GM23338 (cell line): Measurements from ENCODE around the gene PRRX1. TPM values are rescaled to one million over a fixed set of nuclear protein-coding genes. Genes with fewer than 3 reads are reported as not detected.

Experiments
- ATAC-seq: fragments of 200-7000 bp; cut with Tn5 transposase; 3 replicates; pipeline ENCODE4 v1.9.1; 2020
- DNase-seq: peaks from one replicate; pipeline ENCODE4 v3.0.0-alpha.2; 2015; ENCODE audit warnings: low spot score
- H2AFZ ChIP-seq: fragments of 200-600 bp; sonication (generic); 2 replicates; pipeline ENCODE4 v1.8.0; 2016; ENCODE audit warnings: antibody characterized with exemption, mild to moderate bottlenecking, moderate library complexity
- H3F3A ChIP-seq: fragments of 200-600 bp; sonication (generic); replicated peaks from 2 replicates; pipeline ENCODE4 v1.8.0; 2017; ENCODE audit warnings: antibody characterized with exemption, mixed run types, low read depth
- H3K27ac ChIP-seq: fragments of 200-600 bp; sonication (generic); 2 replicates; pipeline ENCODE4 v1.6.1; 2016; ENCODE audit warnings: low read depth
- H3K27me3 ChIP-seq: fragments of 200-600 bp; sonication (generic); 2 replicates; pipeline ENCODE4 v1.8.0; 2016; ENCODE audit warnings: mild to moderate bottlenecking, mixed run types, moderate library complexity; ENCODE audit not compliant: insufficient read depth
- H3K36me3 ChIP-seq: fragments of 200-600 bp; sonication (generic); 2 replicates; pipeline ENCODE4 v1.8.0; 2016; ENCODE audit warnings: mild to moderate bottlenecking; ENCODE audit not compliant: insufficient read depth
- H3K4me1 ChIP-seq: fragments of 200-600 bp; sonication (generic); 2 replicates; pipeline ENCODE4 v1.8.0; 2016; ENCODE audit warnings: mild to moderate bottlenecking, moderate library complexity; ENCODE audit not compliant: insufficient read depth
- H3K4me2 ChIP-seq: fragments of 200-600 bp; sonication (generic); 2 replicates; pipeline ENCODE4 v1.7.1; 2017; ENCODE audit warnings: mixed run types
- H3K4me3 ChIP-seq: fragments of 200-600 bp; sonication (generic); 2 replicates; pipeline ENCODE4 v1.6.1; 2016; ENCODE audit warnings: mixed run types
- H3K79me2 ChIP-seq: fragments of 200-600 bp; sonication (generic); replicated peaks from 2 replicates; pipeline ENCODE4 v1.8.0; 2017; ENCODE audit warnings: mild to moderate bottlenecking; ENCODE audit not compliant: insufficient read depth
- H3K9me2 ChIP-seq: fragments of 200-600 bp; sonication (generic); 2 replicates; pipeline ENCODE4 v1.8.0; 2017; ENCODE audit not compliant: insufficient read depth
- H4K20me1 ChIP-seq: fragments of 200-600 bp; sonication (generic); replicated peaks from 2 replicates; pipeline ENCODE4 v1.8.0; 2017; ENCODE audit warnings: mild to moderate bottlenecking; ENCODE audit not compliant: insufficient read depth
- H3K27ac Mint-ChIP-seq: 2 replicates; pipeline ENCODE4 v1.8.0; 2020; ENCODE audit warnings: inconsistent platforms, mild to moderate bottlenecking, moderate library complexity, mixed read lengths
- H3K27me3 Mint-ChIP-seq: 3 replicates; pipeline ENCODE4 v1.8.0; 2022; ENCODE audit warnings: low read depth, mild to moderate bottlenecking, moderate library complexity, mixed read lengths, inconsistent platforms; ENCODE audit not compliant: insufficient read depth, poor library complexity
- H3K36me3 Mint-ChIP-seq: 3 replicates; pipeline ENCODE4 v1.8.0; 2021; ENCODE audit warnings: low read depth, mild to moderate bottlenecking, inconsistent platforms, moderate library complexity, mixed read lengths
- H3K4me1 Mint-ChIP-seq: 3 replicates; pipeline ENCODE4 v1.8.0; 2020; ENCODE audit warnings: mild to moderate bottlenecking, inconsistent platforms, mixed read lengths
- H3K4me3 Mint-ChIP-seq: 3 replicates; pipeline ENCODE4 v1.8.0; 2021; ENCODE audit warnings: moderate library complexity, mild to moderate bottlenecking, inconsistent platforms, mixed read lengths
- H3K9me3 Mint-ChIP-seq: 3 replicates; pipeline ENCODE4 v1.8.0; 2020; ENCODE audit warnings: moderate library complexity, mild to moderate bottlenecking, inconsistent platforms, mixed read lengths
- CREB1 ChIP-seq: fragments of 250-450 bp; sonication (Bioruptor Pico); IDR thresholded peaks from 2 replicates; pipeline ENCODE4 v1.5.0; 2020; ENCODE audit warnings: low read depth, mild to moderate bottlenecking, moderate library complexity
- CTCF ChIP-seq, 2 experiments: fragments of 200-600 bp in 1 of 2; sonication (generic) in 1 of 2; conservative IDR thresholded peaks; 2 replicates each; pipeline versions ENCODE4 v1.5.1 to v1.6.1; 2016 to 2017; ENCODE audit warnings: antibody characterized with exemption in 2 of 2, low read depth in 2 of 2, mild to moderate bottlenecking in 2 of 2, moderate library complexity in 1 of 2
- ETS1 ChIP-seq: IDR thresholded peaks from 2 replicates; pipeline ENCODE4 v1.6.1; 2016; ENCODE audit warnings: antibody characterized with exemption
- EZH2 ChIP-seq: fragments of 200-600 bp; sonication (generic); IDR thresholded peaks from one replicate; pipeline ENCODE4 v1.8.0; 2017; ENCODE audit warnings: antibody characterized with exemption, mild to moderate bottlenecking, low read depth; ENCODE audit not compliant: unreplicated experiment
- EZH2phosphoT487 ChIP-seq: fragments of 200-600 bp; sonication (generic); IDR thresholded peaks from one replicate; pipeline ENCODE4 v1.8.1; 2018; ENCODE audit warnings: antibody characterized with exemption; ENCODE audit not compliant: unreplicated experiment
- JUNB ChIP-seq: IDR thresholded peaks from one replicate; pipeline ENCODE4 v1.6.1; 2016; ENCODE audit warnings: antibody characterized with exemption; ENCODE audit not compliant: unreplicated experiment
- NANOG ChIP-seq: IDR thresholded peaks from 2 replicates; pipeline ENCODE4 v1.6.1; 2016; ENCODE audit warnings: antibody characterized with exemption, borderline replicate concordance
- POLR2AphosphoS5 ChIP-seq: IDR thresholded peaks from 2 replicates; pipeline ENCODE4 v1.6.1; 2016; ENCODE audit warnings: antibody characterized with exemption, low read depth
- REST ChIP-seq: IDR thresholded peaks from one replicate; pipeline ENCODE4 v1.6.1; 2018; ENCODE audit warnings: antibody characterized with exemption; ENCODE audit not compliant: unreplicated experiment
- STAT1 ChIP-seq: IDR thresholded peaks from one replicate; pipeline ENCODE4 v1.6.1; 2016; ENCODE audit warnings: antibody characterized with exemption; ENCODE audit not compliant: unreplicated experiment
- ZNF114 ChIP-seq: fragments of 250-450 bp; sonication (Bioruptor Pico); IDR thresholded peaks from 2 replicates; pipeline ENCODE4 v1.5.0; 2020; ENCODE audit warnings: mild to moderate bottlenecking, moderate library complexity
- ZNF331 ChIP-seq: fragments of 250-450 bp; sonication (Bioruptor Pico); IDR thresholded peaks from 2 replicates; pipeline ENCODE4 v1.5.0; 2020; ENCODE audit warnings: low read depth, mild to moderate bottlenecking, moderate library complexity
- ZNF462 ChIP-seq: fragments of 250-450 bp; sonication (Bioruptor Pico); IDR thresholded peaks from 2 replicates; pipeline ENCODE4 v1.5.0; 2020; ENCODE audit warnings: mild to moderate bottlenecking, moderate library complexity
- polyA plus RNA-seq: library from polyadenylated mRNA; unstranded; fragments of >200 nt; fragmentation: Nextera tagmentation; extraction: Ambion mirVana; gene quantifications from 2 replicates; pipeline ENCODE4 v1.2.1, GENCODE V29; 2016
- total RNA-seq: library from RNA; depleted of rRNA; stranded (reverse); fragments of >200 nt; shearing (Covaris generic); gene quantifications from 2 replicates; pipeline ENCODE4 v1.2.3, GENCODE V29; 2014

Gene PRRX1
- total and polyA plus RNA-seq, 2 experiments from 2014 or later = 0.58 TPM; not detected in 1

GRCh38 chr1:170770254-170770653 lies 106.3 kb downstream of the PRRX1 start:
- Histone ChIP-seq H3K4me3 (no peak overlapping the region), H2AFZ (no peak overlapping the region), H3K27me3 (no peaks in the 10 kb centered on the region), H4K20me1 (no peaks in the 10 kb centered on the region), H3K27ac (no peak overlapping the region), H3K4me2 (no peak overlapping the region), H3K79me2 (no peaks in the 10 kb centered on the region), H3F3A (no peaks in the 10 kb centered on the region), H3K36me3 (no peaks in the 10 kb centered on the region), H3K4me1 (no peaks in the 10 kb centered on the region), H3K9me2 (no peaks in the 10 kb centered on the region)
- Mint-ChIP-seq H3K27ac (no peak overlapping the region), H3K4me3 (no peak overlapping the region), H3K27me3 (no peaks in the 10 kb centered on the region), H3K36me3 (no peaks in the 10 kb centered on the region), H3K9me3 (no peaks in the 10 kb centered on the region), H3K4me1 (no peaks in the 10 kb centered on the region)
- no peak for ATAC-seq
- TF ChIP-seq REST (no peak), EZH2 (no peak), NANOG (no peak), ZNF331 (CRISPR knock-in tag) (no peak), JUNB (no peak), ZNF114 (CRISPR knock-in tag) (no peak), POLR2AphosphoS5 (no peak), ETS1 (no peak), STAT1 (no peak), CTCF (conservative IDR thresholded peaks at IDR 0.05; ENCODE audit: low read depth in 2 of 2) (no peak), EZH2phosphoT487 (no peak), CREB1 (CRISPR knock-in tag) (no peak), ZNF462 (CRISPR knock-in tag) (no peak)
- DNase-seq = no peak
